ENCODE measurements around the gene MREG.

The MREG gene

GRCh38 chr2:215915441-215915840 is 97.9 kb downstream of the MREG start:
- Histone ChIP-seq H3K36me3 (ENCODE audit: insufficient read depth, low read length) (no peaks in the 10 kb centered on the region), H2AFZ (ENCODE audit: low read length) (no peak overlapping the region), H3K9ac (ENCODE audit: low read depth, low read length, poor library complexity, severe bottlenecking) (no peak overlapping the region), H3K9me2 (replicated peaks; ENCODE audit: low read depth, low read length) (no peaks in the 10 kb centered on the region), H4K20me1 (ENCODE audit: insufficient read depth, low read length, poor library complexity, severe bottlenecking) (no peaks in the 10 kb centered on the region), H3K79me2 (ENCODE audit: insufficient read depth, low read length) (no peaks in the 10 kb centered on the region), H3K27me3 (ENCODE audit: insufficient read depth, low read length, poor library complexity, severe bottlenecking) (no peaks in the 10 kb centered on the region), H3K4me3 (ENCODE audit: low read length, poor library complexity, severe bottlenecking) (no peak overlapping the region), H3F3A (ENCODE audit: low read depth) (no peaks in the 10 kb centered on the region), H3K4me2 (ENCODE audit: low read depth, low read length, poor library complexity, severe bottlenecking) (no peak overlapping the region), H3K9me3 (ENCODE audit: insufficient read depth, low read depth, low read length) (no peaks in the 10 kb centered on the region), H3K4me1 (ENCODE audit: insufficient read depth, low read length, poor library complexity, severe bottlenecking) (peaks cover 13% of the 10 kb centered on the region)
- TF ChIP-seq, protein P1, sequence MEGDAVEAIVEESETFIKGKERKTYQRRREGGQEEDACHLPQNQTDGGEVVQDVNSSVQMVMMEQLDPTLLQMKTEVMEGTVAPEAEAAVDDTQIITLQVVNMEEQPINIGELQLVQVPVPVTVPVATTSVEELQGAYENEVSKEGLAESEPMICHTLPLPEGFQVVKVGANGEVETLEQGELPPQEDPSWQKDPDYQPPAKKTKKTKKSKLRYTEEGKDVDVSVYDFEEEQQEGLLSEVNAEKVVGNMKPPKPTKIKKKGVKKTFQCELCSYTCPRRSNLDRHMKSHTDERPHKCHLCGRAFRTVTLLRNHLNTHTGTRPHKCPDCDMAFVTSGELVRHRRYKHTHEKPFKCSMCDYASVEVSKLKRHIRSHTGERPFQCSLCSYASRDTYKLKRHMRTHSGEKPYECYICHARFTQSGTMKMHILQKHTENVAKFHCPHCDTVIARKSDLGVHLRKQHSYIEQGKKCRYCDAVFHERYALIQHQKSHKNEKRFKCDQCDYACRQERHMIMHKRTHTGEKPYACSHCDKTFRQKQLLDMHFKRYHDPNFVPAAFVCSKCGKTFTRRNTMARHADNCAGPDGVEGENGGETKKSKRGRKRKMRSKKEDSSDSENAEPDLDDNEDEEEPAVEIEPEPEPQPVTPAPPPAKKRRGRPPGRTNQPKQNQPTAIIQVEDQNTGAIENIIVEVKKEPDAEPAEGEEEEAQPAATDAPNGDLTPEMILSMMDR (conservative IDR thresholded peaks at IDR 0.05; ENCODE audit: low read length) = no peak

- Histone ChIP-seq H3K4me2 (ENCODE audit: low read depth, low read length, poor library complexity, severe bottlenecking) (no peak overlapping the region), H3K79me2 (ENCODE audit: insufficient read depth, low read length) (no peaks in the 10 kb centered on the region), H3K27me3 (ENCODE audit: insufficient read depth, low read length, poor library complexity, severe bottlenecking) (no peaks in the 10 kb centered on the region), H3K36me3 (ENCODE audit: insufficient read depth, low read length) (no peaks in the 10 kb centered on the region), H3K4me3 (ENCODE audit: low read length, poor library complexity, severe bottlenecking) (no peak overlapping the region), H3K9me3 (ENCODE audit: insufficient read depth, low read depth, low read length) (no peaks in the 10 kb centered on the region), H3F3A (ENCODE audit: low read depth) (no peaks in the 10 kb centered on the region), H4K20me1 (ENCODE audit: insufficient read depth, low read length, poor library complexity, severe bottlenecking) (no peaks in the 10 kb centered on the region), H3K9me2 (replicated peaks; ENCODE audit: low read depth, low read length) (no peaks in the 10 kb centered on the region), H3K9ac (ENCODE audit: low read depth, low read length, poor library complexity, severe bottlenecking) (no peak overlapping the region), H2AFZ (ENCODE audit: low read length) (no peak overlapping the region), H3K4me1 (ENCODE audit: insufficient read depth, low read length, poor library complexity, severe bottlenecking) (peaks cover 13% of the 10 kb centered on the region)
- TF ChIP-seq, protein P1 (conservative IDR thresholded peaks at IDR 0.05; ENCODE audit: low read length) = no peak
- no peak for TF ChIP-seq EZH2phosphoT487 (IDR thresholded peaks at IDR 0.05; ENCODE audit: borderline replicate concordance)
Observed at GRCh38 chr2:215914777-215915165, 98.6 kb downstream of the MREG start.

DNA sequence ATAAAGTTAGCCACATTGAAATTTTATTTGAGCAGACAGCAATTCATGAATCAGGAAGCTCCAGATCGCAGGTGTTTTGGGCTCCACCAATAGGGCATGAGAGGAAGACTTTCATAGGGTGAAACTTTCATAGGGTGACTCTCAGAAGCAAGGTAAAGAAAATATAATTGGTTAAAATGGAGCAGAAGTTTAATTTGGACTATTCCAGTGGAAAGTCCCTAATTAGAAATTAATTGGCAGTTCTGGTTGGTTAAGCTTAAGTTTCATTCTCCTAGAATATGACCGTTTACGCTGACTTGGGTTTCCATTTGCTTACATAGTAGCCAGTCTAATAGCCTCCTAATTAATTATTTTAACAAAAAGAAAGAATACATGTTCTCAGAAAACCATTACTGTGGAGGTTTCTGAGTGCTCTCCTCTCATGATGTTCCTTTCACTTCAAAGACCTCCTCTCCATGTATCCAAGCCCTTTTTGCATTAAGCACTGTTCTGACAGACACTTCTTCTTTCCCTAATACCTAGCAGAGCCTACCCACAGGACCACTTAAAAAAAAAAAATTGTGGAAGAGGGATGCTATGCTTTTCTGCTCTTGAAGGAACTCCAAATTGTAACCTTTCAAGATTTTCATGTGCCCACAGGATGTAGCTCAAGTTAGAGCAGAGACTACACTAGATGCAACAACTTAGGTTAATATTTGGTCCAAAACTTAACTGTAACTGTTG is 99.1 kb downstream of the MREG start:
- Histone ChIP-seq H2AFZ (ENCODE audit: low read length) (no peak overlapping the region), H3K9me2 (replicated peaks; ENCODE audit: low read depth, low read length) (no peaks in the 10 kb centered on the region), H3K9ac (ENCODE audit: low read depth, low read length, poor library complexity, severe bottlenecking) (no peak overlapping the region), H3K9me3 (ENCODE audit: insufficient read depth, low read depth, low read length) (no peaks in the 10 kb centered on the region), H3K36me3 (ENCODE audit: insufficient read depth, low read length) (no peaks in the 10 kb centered on the region), H3F3A (ENCODE audit: low read depth) (no peaks in the 10 kb centered on the region), H3K4me1 (ENCODE audit: insufficient read depth, low read length, poor library complexity, severe bottlenecking) (peaks cover 13% of the 10 kb centered on the region), H3K27me3 (ENCODE audit: insufficient read depth, low read length, poor library complexity, severe bottlenecking) (no peaks in the 10 kb centered on the region), H3K4me3 (ENCODE audit: low read length, poor library complexity, severe bottlenecking) (no peak overlapping the region), H3K4me2 (ENCODE audit: low read depth, low read length, poor library complexity, severe bottlenecking) (no peak overlapping the region), H4K20me1 (ENCODE audit: insufficient read depth, low read length, poor library complexity, severe bottlenecking) (no peaks in the 10 kb centered on the region), H3K79me2 (ENCODE audit: insufficient read depth, low read length) (no peaks in the 10 kb centered on the region)
- TF ChIP-seq, protein P1 (conservative IDR thresholded peaks at IDR 0.05; ENCODE audit: low read length) = no peak
- no peak for TF ChIP-seq EZH2phosphoT487 (IDR thresholded peaks at IDR 0.05; ENCODE audit: borderline replicate concordance)
